Liver (tissue), 10 donors: ENCODE results near the gene CLIC1. TPM values are rescaled to one million over a fixed set of nuclear protein-coding genes. Genes with fewer than 3 reads are reported as not detected.
A peak's percentile ranks its signal among the peaks of the same experiment; 100 is the strongest.

ENCODE experiments used
- DNase-seq: peaks from one replicate; pipeline ENCODE4 v3.0.0-alpha.2; 2017; ENCODE audit warnings: low spot score
- H3K27ac ChIP-seq, 2 donors: one replicate each; pipeline ENCODE4 v1.7.0; 2013; ENCODE audit warnings: inconsistent platforms in 2 of 2, low read length in 2 of 2, control low read depth in 1 of 2, low read depth in 1 of 2, mild to moderate bottlenecking in 1 of 2
- H3K27me3 ChIP-seq, 4 donors: one replicate each; pipeline versions ENCODE4 v1.6.1 to v1.7.0; 2013; ENCODE audit warnings: low read length in 3 of 4, inconsistent platforms in 1 of 4, mild to moderate bottlenecking in 1 of 4, moderate library complexity in 1 of 4; ENCODE audit not compliant: control insufficient read depth in 4 of 4, insufficient read depth in 4 of 4
- H3K36me3 ChIP-seq, 4 donors: one replicate each; pipeline versions ENCODE4 v1.6.1 to v1.7.0; 2013; ENCODE audit warnings: low read length in 3 of 4, mild to moderate bottlenecking in 3 of 4, low read depth in 1 of 4, moderate library complexity in 1 of 4; ENCODE audit not compliant: control insufficient read depth in 4 of 4, insufficient read depth in 3 of 4
- H3K4me1 ChIP-seq, 4 donors: one replicate each; pipeline versions ENCODE4 v1.6.1 to v1.7.0; 2013; ENCODE audit warnings: low read length in 3 of 4, mild to moderate bottlenecking in 3 of 4, moderate library complexity in 1 of 4; ENCODE audit not compliant: control insufficient read depth in 4 of 4, insufficient read depth in 4 of 4
- H3K4me3 ChIP-seq, 3 donors: one replicate each; pipeline versions ENCODE4 v1.6.1 to v1.7.0; 2013; ENCODE audit warnings: low read length in 3 of 3, control low read depth in 1 of 3, low read depth in 1 of 3, mild to moderate bottlenecking in 1 of 3
- H3K9ac ChIP-seq, 2 donors: one replicate each; pipeline ENCODE4 v1.7.0; 2013; ENCODE audit warnings: low read length in 2 of 2, mild to moderate bottlenecking in 2 of 2, moderate library complexity in 2 of 2, control low read depth in 1 of 2, low read depth in 1 of 2
- H3K9me3 ChIP-seq, 4 donors: one replicate each; pipeline versions ENCODE4 v1.6.1 to v1.7.0; 2013; ENCODE audit warnings: low read length in 3 of 4; ENCODE audit not compliant: control insufficient read depth in 4 of 4
- FOXA2 ChIP-seq: IDR thresholded peaks from 2 replicates; pipeline ENCODE4 v1.6.1; 2016; ENCODE audit warnings: antibody characterized with exemption
- HNF4A ChIP-seq, 2 donors: conservative IDR thresholded peaks; 2 replicates each; pipeline ENCODE4 v1.6.1; 2016; ENCODE audit warnings: antibody characterized with exemption in 2 of 2, mild to moderate bottlenecking in 2 of 2
- HNF4G ChIP-seq: IDR thresholded peaks from 2 replicates; pipeline ENCODE4 v1.6.1; 2016; ENCODE audit warnings: antibody characterized with exemption
- NR2F2 ChIP-seq: IDR thresholded peaks from 2 replicates; pipeline ENCODE4 v1.6.1; 2016; ENCODE audit warnings: antibody characterized with exemption
- WGBS: extraction: QIAGEN DNeasy Blood & Tissue Kit; methylation state at CpG from one replicate; pipeline ENCODE4 v1.1.7; 2013; 5-methylcytosine and 5-hydroxymethylcytosine counted together
- polyA plus RNA-seq, 2 donors: library from polyadenylated mRNA; stranded (reverse) in 1 of 2; unstranded in 1 of 2; fragments of 200-250 nt in 1 of 2; fragments of >200 nt in 1 of 2; fragmentation: Nextera tagmentation in 1 of 2; extraction: Ambion mirVana in 1 of 2; gene quantifications; one replicate each; pipeline versions ENCODE4 v1.2.1 to v1.2.3, GENCODE V29; 2013 to 2015
- small RNA-seq: library from RNA; depleted of rRNA; stranded (forward); fragments of <200 nt; gene quantifications from one replicate; pipeline ENCODE3, GENCODE V24; 2014
- total RNA-seq, 2 donors: library from RNA; depleted of rRNA; stranded (reverse); fragments of >200 nt; gene quantifications; one replicate each; pipeline ENCODE4 v1.2.3, GENCODE V29; 2014
- TF ChIP-seq, protein P1 (sequence below): IDR thresholded peaks from 2 replicates; pipeline ENCODE4 v1.6.1; 2016; ENCODE audit warnings: antibody characterized with exemption
- TF ChIP-seq, protein P2 (sequence below): fragments of 150-350 bp; IDR thresholded peaks from 2 replicates; pipeline ENCODE4 v1.5.1; 2017; ENCODE audit warnings: improper control_type of control experiment, low read depth, low read length; ENCODE audit not compliant: missing input control
- donor health status: healthy.
- donor health status: healthy.
- donor health status: healthy.
- donor health status: healthy.
- donor health status: healthy.

Gene CLIC1
- total and polyA plus RNA-seq, 4 donors = 56.5 to 124 (median 64.5) TPM

DNA sequence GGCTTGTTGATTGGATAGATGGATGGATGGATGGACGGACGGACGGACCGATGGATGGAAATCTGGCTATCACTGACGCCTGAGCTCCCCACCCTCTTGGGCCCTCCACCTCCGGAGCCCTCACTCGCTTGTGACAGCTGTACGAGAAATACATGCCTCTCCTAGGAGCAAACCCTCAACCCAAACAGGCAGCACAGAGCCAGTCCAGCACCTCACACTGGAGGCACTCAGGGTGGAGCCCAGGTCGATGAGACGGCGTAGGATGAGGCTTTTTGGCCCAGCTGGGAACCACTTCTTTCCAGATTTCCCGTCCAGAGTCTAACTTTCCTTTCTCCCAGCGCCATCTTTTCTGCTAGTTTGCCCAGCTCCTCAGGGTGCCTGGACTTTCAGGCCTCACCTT is 52.7 kb downstream of the CLIC1 start (continued):
- TF ChIP-seq HNF4A (conservative IDR thresholded peaks at IDR 0.05) (no peak), NR2F2 (no peak), HNF4G (no peak), FOXA2 (no peak)

DNA sequence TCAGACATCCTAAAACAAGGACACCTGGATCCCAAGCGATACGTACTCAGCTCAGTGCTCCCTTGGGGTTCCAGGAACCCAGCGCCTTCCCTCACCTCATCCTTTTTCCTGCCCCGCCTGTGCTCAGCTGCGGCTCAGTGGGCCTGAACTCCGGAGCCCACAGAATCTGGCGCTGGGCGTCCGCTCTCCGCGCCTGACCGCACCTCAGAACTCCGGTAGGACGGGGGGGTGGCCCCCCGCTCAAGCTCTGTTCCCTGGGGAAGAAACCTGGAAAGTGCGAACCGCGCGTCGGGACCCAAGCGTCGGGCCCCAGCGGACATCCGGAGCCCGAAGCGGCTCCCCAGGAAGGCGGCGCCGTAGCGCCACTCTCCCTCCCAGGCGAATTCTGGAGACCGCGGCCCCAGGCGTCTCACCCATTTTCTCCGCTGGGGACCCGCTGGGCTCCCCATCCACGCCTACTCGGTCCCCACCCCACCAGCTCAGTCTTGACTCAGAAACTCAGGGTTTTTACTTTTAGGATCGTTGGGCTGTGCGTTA is 55.1 kb downstream of the CLIC1 start:
- H3K9ac ChIP-seq = peak overlapping the region; percentile 20 to 49
- no peaks in the 10 kb centered on the region for H3K9me3 ChIP-seq
- H3K4me1 ChIP-seq = peaks cover 1 to 22% (median 14%) of the 10 kb centered on the region in 4 donors
- H3K27me3 ChIP-seq = no peaks in the 10 kb centered on the region
- WGBS = 9% methylated on average over 40 of the region's 40 CpGs
- H3K36me3 ChIP-seq = peaks cover 0 to 5% (median 3%) of the 10 kb centered on the region in 4 donors
- peak overlapping the region; percentile 16 to 51 for H3K27ac ChIP-seq
- DNase-seq = no peak
- TF ChIP-seq, protein P1, sequence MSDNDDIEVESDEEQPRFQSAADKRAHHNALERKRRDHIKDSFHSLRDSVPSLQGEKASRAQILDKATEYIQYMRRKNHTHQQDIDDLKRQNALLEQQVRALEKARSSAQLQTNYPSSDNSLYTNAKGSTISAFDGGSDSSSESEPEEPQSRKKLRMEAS = no peak
- TF ChIP-seq, protein P2, sequence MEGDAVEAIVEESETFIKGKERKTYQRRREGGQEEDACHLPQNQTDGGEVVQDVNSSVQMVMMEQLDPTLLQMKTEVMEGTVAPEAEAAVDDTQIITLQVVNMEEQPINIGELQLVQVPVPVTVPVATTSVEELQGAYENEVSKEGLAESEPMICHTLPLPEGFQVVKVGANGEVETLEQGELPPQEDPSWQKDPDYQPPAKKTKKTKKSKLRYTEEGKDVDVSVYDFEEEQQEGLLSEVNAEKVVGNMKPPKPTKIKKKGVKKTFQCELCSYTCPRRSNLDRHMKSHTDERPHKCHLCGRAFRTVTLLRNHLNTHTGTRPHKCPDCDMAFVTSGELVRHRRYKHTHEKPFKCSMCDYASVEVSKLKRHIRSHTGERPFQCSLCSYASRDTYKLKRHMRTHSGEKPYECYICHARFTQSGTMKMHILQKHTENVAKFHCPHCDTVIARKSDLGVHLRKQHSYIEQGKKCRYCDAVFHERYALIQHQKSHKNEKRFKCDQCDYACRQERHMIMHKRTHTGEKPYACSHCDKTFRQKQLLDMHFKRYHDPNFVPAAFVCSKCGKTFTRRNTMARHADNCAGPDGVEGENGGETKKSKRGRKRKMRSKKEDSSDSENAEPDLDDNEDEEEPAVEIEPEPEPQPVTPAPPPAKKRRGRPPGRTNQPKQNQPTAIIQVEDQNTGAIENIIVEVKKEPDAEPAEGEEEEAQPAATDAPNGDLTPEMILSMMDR = peak; percentile 9
- peak overlapping the region in 2 of 3 donors; percentile 42 to 59 for H3K4me3 ChIP-seq

Small RNA genes lying within 50 kb of the gene (small RNA-seq; reads per million reads assigned to genes)
- gene LY6G6D = not detected
- not detected for gene MIR4646
- gene MSH5-SAPCD1 = not detected
- not detected for gene RF00019
- not detected for gene RNU6-850P
- gene SAPCD1 = not detected

Other genes starting within 250 kb of the CLIC1 start
Only the 30 nearest of the 43 such genes appear.
- gene TNF, start 161.0 kb downstream of the CLIC1 start, total RNA-seq = under 1 TPM; 0.19 to 0.42 TPM
- gene TNF, start 161.0 kb downstream of the CLIC1 start, polyA plus RNA-seq = under 1 TPM in 1 of 2 donors, not detected in 1; 0.06 TPM
- gene LTB, start 154.1 kb downstream of the CLIC1 start, total RNA-seq = 1 to 10 TPM in 1 of 2 donors, under 1 TPM in 1; 0.67 to 5.3 TPM
- gene LTB, start 154.1 kb downstream of the CLIC1 start, polyA plus RNA-seq = 1 to 10 TPM; 1.4 to 1.7 TPM
- gene LST1, start 150.3 kb downstream of the CLIC1 start, total RNA-seq = 10 to 100 TPM; 10.4 to 24.6 TPM
- gene LST1, start 150.3 kb downstream of the CLIC1 start, polyA plus RNA-seq = 10 to 100 TPM; 11.6 to 15.3 TPM
- gene NCR3, start 143.5 kb downstream of the CLIC1 start, total RNA-seq = under 1 TPM in 1 of 2 donors, not detected in 1; 0.42 TPM
- gene NCR3, start 143.5 kb downstream of the CLIC1 start, polyA plus RNA-seq = under 1 TPM; 0.14 to 0.71 TPM
- 10 to 100 TPM; 12.2 to 46.8 TPM for gene AIF1, start 121.3 kb downstream of the CLIC1 start, total RNA-seq
- gene AIF1, start 121.3 kb downstream of the CLIC1 start, polyA plus RNA-seq = 10 to 100 TPM; 24.9 to 28.6 TPM
- gene PRRC2A, start 115.8 kb downstream of the CLIC1 start, total RNA-seq = 10 to 100 TPM; 27.2 to 31.9 TPM
- 10 to 100 TPM; 21.9 to 39.3 TPM for gene PRRC2A, start 115.8 kb downstream of the CLIC1 start, polyA plus RNA-seq
- gene BAG6, start 83.9 kb downstream of the CLIC1 start, total RNA-seq = 100 to 1,000 TPM; 109 to 119 TPM
- 100 to 1,000 TPM in 1 of 2 donors, 10 to 100 TPM in 1; 64.9 to 116 TPM for gene BAG6, start 83.9 kb downstream of the CLIC1 start, polyA plus RNA-seq
- gene APOM, start 80.6 kb downstream of the CLIC1 start, total RNA-seq = 100 to 1,000 TPM in 1 of 2 donors, 10 to 100 TPM in 1; 89.8 to 164 TPM
- gene APOM, start 80.6 kb downstream of the CLIC1 start, polyA plus RNA-seq = 100 to 1,000 TPM; 182 to 587 TPM
- 10 to 100 TPM in 1 of 2 donors, 1 to 10 TPM in 1; 8.1 to 10.8 TPM for gene C6orf47, start 75.8 kb downstream of the CLIC1 start, total RNA-seq
- gene C6orf47, start 75.8 kb downstream of the CLIC1 start, polyA plus RNA-seq = 1 to 10 TPM; 2.0 to 6.7 TPM
- gene GPANK1, start 71.5 kb downstream of the CLIC1 start, total RNA-seq = 10 to 100 TPM in 1 of 2 donors, 1 to 10 TPM in 1; 8.7 to 13.9 TPM
- 10 to 100 TPM in 1 of 2 donors, 1 to 10 TPM in 1; 7.6 to 13.8 TPM for gene GPANK1, start 71.5 kb downstream of the CLIC1 start, polyA plus RNA-seq
- 10 to 100 TPM; 58.1 to 60.5 TPM for gene CSNK2B, start 70.5 kb downstream of the CLIC1 start, total RNA-seq
- 100 to 1,000 TPM in 1 of 2 donors, 10 to 100 TPM in 1; 93.5 to 108 TPM for gene CSNK2B, start 70.5 kb downstream of the CLIC1 start, polyA plus RNA-seq
- gene LY6G5B, start 66.6 kb downstream of the CLIC1 start, total RNA-seq = 1 to 10 TPM; 1.4 to 5.9 TPM
- 1 to 10 TPM; 1.2 to 2.8 TPM for gene LY6G5B, start 66.6 kb downstream of the CLIC1 start, polyA plus RNA-seq
- 1 to 10 TPM in 1 of 2 donors, under 1 TPM in 1; 0.59 to 1.1 TPM for gene LY6G5C, start 55.5 kb downstream of the CLIC1 start, total RNA-seq
- 1 to 10 TPM; 1.1 to 2.5 TPM for gene LY6G5C, start 55.5 kb downstream of the CLIC1 start, polyA plus RNA-seq
- gene ABHD16A, start 33.2 kb downstream of the CLIC1 start, total RNA-seq = 10 to 100 TPM; 39.1 to 59.4 TPM
- 10 to 100 TPM; 26.6 to 30.8 TPM for gene ABHD16A, start 33.2 kb downstream of the CLIC1 start, polyA plus RNA-seq
- gene LY6G6F, start 29.7 kb downstream of the CLIC1 start, total RNA-seq = 1 to 10 TPM in 1 of 2 donors, under 1 TPM in 1; 0.08 to 3.2 TPM
- gene LY6G6F, start 29.7 kb downstream of the CLIC1 start, polyA plus RNA-seq = not detected
- gene LY6G6D, start 21.2 kb downstream of the CLIC1 start, total RNA-seq = not detected
- gene LY6G6D, start 21.2 kb downstream of the CLIC1 start, polyA plus RNA-seq = not detected
- not detected for gene LY6G6C, start 14.8 kb downstream of the CLIC1 start, total RNA-seq
- not detected for gene LY6G6C, start 14.8 kb downstream of the CLIC1 start, polyA plus RNA-seq
- gene MPIG6B, start 13.2 kb downstream of the CLIC1 start, total RNA-seq = 10 to 100 TPM in 1 of 2 donors, under 1 TPM in 1; 0.08 to 10.7 TPM
- under 1 TPM; 0.15 to 0.33 TPM for gene MPIG6B, start 13.2 kb downstream of the CLIC1 start, polyA plus RNA-seq
- gene DDAH2, start 7.2 kb downstream of the CLIC1 start, total RNA-seq = 10 to 100 TPM; 23.8 to 31.4 TPM
- 10 to 100 TPM; 19.8 to 22.6 TPM for gene DDAH2, start 7.2 kb downstream of the CLIC1 start, polyA plus RNA-seq
- gene MSH5, start 3.5 kb upstream of the CLIC1 start, total RNA-seq = 1 to 10 TPM; 5.9 to 6.4 TPM
- gene MSH5, start 3.5 kb upstream of the CLIC1 start, polyA plus RNA-seq = 1 to 10 TPM; 1.2 to 2.2 TPM
- gene SAPCD1, start 26.1 kb upstream of the CLIC1 start, total RNA-seq = 1 to 10 TPM in 1 of 2 donors, under 1 TPM in 1; 0.59 to 2.6 TPM
- under 1 TPM in 1 of 2 donors, not detected in 1; 0.68 TPM for gene SAPCD1, start 26.1 kb upstream of the CLIC1 start, polyA plus RNA-seq
- gene VWA7, start 40.8 kb upstream of the CLIC1 start, total RNA-seq = 1 to 10 TPM in 1 of 2 donors, under 1 TPM in 1; 0.17 to 2.0 TPM
- 1 to 10 TPM in 1 of 2 donors, under 1 TPM in 1; 0.81 to 1.0 TPM for gene VWA7, start 40.8 kb upstream of the CLIC1 start, polyA plus RNA-seq
- 10 to 100 TPM; 32.4 to 44.7 TPM for gene VARS1, start 59.2 kb upstream of the CLIC1 start, total RNA-seq
- gene VARS1, start 59.2 kb upstream of the CLIC1 start, polyA plus RNA-seq = 10 to 100 TPM; 17.9 to 32.5 TPM
- 10 to 100 TPM in 1 of 2 donors, 1 to 10 TPM in 1; 7.3 to 18.7 TPM for gene LSM2, start 70.4 kb upstream of the CLIC1 start, total RNA-seq
- 10 to 100 TPM; 14.5 to 16.4 TPM for gene LSM2, start 70.4 kb upstream of the CLIC1 start, polyA plus RNA-seq
- gene HSPA1L, start 78.8 kb upstream of the CLIC1 start, total RNA-seq = under 1 TPM; 0.67 to 0.79 TPM
- gene HSPA1L, start 78.8 kb upstream of the CLIC1 start, polyA plus RNA-seq = under 1 TPM; 0.27 to 0.28 TPM
- gene HSPA1A, start 79.0 kb upstream of the CLIC1 start, total RNA-seq = 100 to 1,000 TPM in 1 of 2 donors, 10 to 100 TPM in 1; 98.5 to 120 TPM
- gene HSPA1A, start 79.0 kb upstream of the CLIC1 start, polyA plus RNA-seq = 10 to 100 TPM; 28.8 to 56.6 TPM
- 100 to 1,000 TPM in 1 of 2 donors, 10 to 100 TPM in 1; 57.2 to 165 TPM for gene HSPA1B, start 91.2 kb upstream of the CLIC1 start, total RNA-seq
- 10 to 100 TPM in 1 of 2 donors, 1 to 10 TPM in 1; 9.5 to 30.6 TPM for gene HSPA1B, start 91.2 kb upstream of the CLIC1 start, polyA plus RNA-seq
- gene NEU1, start 126.3 kb upstream of the CLIC1 start, total RNA-seq = 10 to 100 TPM; 34.4 to 42.4 TPM
- gene NEU1, start 126.3 kb upstream of the CLIC1 start, polyA plus RNA-seq = 10 to 100 TPM; 27.6 to 35.1 TPM
- gene SLC44A4, start 142.5 kb upstream of the CLIC1 start, total RNA-seq = 1 to 10 TPM in 1 of 2 donors, under 1 TPM in 1; 0.17 to 2.4 TPM
- under 1 TPM in 1 of 2 donors, not detected in 1; 0.13 TPM for gene SLC44A4, start 142.5 kb upstream of the CLIC1 start, polyA plus RNA-seq
- 10 to 100 TPM; 10.7 to 21.4 TPM for gene EHMT2, start 161.2 kb upstream of the CLIC1 start, total RNA-seq
- 10 to 100 TPM in 1 of 2 donors, 1 to 10 TPM in 1; 7.9 to 10.5 TPM for gene EHMT2, start 161.2 kb upstream of the CLIC1 start, polyA plus RNA-seq